H1 (cell line): ENCODE measurements around the gene FARS2. TPM values are rescaled to one million over a fixed set of nuclear protein-coding genes. Genes with fewer than 3 reads are reported as not detected.

Experiments
- CTCF ChIA-PET: fragments of 300-600 bp; sonication (Branson Sonifier 250); formaldehyde crosslinking; loops from one replicate; lab custom pipeline; 2021; ENCODE audit not compliant: partially characterized antibody; lab: Charles Lee
- POLR2A ChIA-PET: fragments of 300-600 bp; sonication (Branson Sonifier 250); formaldehyde crosslinking; loops from one replicate; lab custom pipeline; 2021; ENCODE audit warnings: inconsistent platforms; ENCODE audit not compliant: partially characterized antibody; lab: Charles Lee
- DNase-seq, 2 experiments: peaks; one replicate each; pipeline versions ENCODE4 v3.0.0 to v3.0.0-alpha.2; 2010 to 2022; ENCODE audit warnings: low spot score in 2 of 2, low read depth in 1 of 2, mixed read lengths in 1 of 2
- FAIRE-seq: peaks from 2 replicates; lab custom pipeline; 2011; peaks lifted over from hg19 to GRCh38; lab: Jason Lieb, UNC
- H2AFZ ChIP-seq: 2 replicates; pipeline ENCODE4 v1.8.1; 2012; ENCODE audit warnings: low read length, inconsistent platforms
- H2AK5ac ChIP-seq: 2 replicates; pipeline ENCODE4 v1.6.1; 2013; ENCODE audit warnings: low read depth, low read length
- H2BK120ac ChIP-seq: replicated peaks from 2 replicates; pipeline ENCODE3; 2013; ENCODE audit warnings: low read depth, low read length, inconsistent platforms
- H2BK12ac ChIP-seq: 2 replicates; pipeline ENCODE4 v1.6.1; 2013; ENCODE audit warnings: low read depth, low read length
- H2BK15ac ChIP-seq: 2 replicates; pipeline ENCODE4 v1.6.1; 2013; ENCODE audit warnings: low read length
- H2BK20ac ChIP-seq: 2 replicates; pipeline ENCODE4 v1.6.1; 2013; ENCODE audit warnings: low read length
- H2BK5ac ChIP-seq: 2 replicates; pipeline ENCODE4 v1.6.1; 2013; ENCODE audit warnings: low read depth, low read length
- H3K14ac ChIP-seq: 2 replicates; pipeline ENCODE4 v1.6.1; 2013; ENCODE audit warnings: inconsistent platforms; ENCODE audit not compliant: insufficient read length
- H3K18ac ChIP-seq: 2 replicates; pipeline ENCODE4 v1.6.1; 2013; ENCODE audit warnings: low read length; ENCODE audit errors: extremely low read depth
- H3K23ac ChIP-seq: 2 replicates; pipeline ENCODE4 v1.6.1; 2013; ENCODE audit warnings: inconsistent platforms; ENCODE audit not compliant: insufficient read length
- H3K23me2 ChIP-seq: 2 replicates; pipeline ENCODE4 v1.6.1; 2013; ENCODE audit warnings: low read depth, low read length
- H3K27ac ChIP-seq: 2 replicates; pipeline ENCODE4 v1.6.1; 2011; ENCODE audit warnings: low read depth, low read length, inconsistent platforms
- H3K27me3 ChIP-seq, 4 experiments: replicated peaks in 1 of 4; 1 replicate in 1 of 4; 2 replicates in 3 of 4; pipeline versions ENCODE4 v1.6.1 to v1.8.1; 2011 to 2013; ENCODE audit warnings: low read length in 3 of 4, mild to moderate bottlenecking in 3 of 4, inconsistent platforms in 2 of 4, mixed read lengths in 2 of 4, moderate library complexity in 1 of 4; ENCODE audit not compliant: control insufficient read depth in 3 of 4, insufficient read depth in 3 of 4; ENCODE audit errors: extremely low read depth in 1 of 4
- H3K36me3 ChIP-seq, 4 experiments: 2 replicates each; pipeline versions ENCODE4 v1.6.1 to v1.8.1; 2011 to 2013; ENCODE audit warnings: mild to moderate bottlenecking in 4 of 4, low read length in 3 of 4, moderate library complexity in 2 of 4, control low read depth in 1 of 4, inconsistent platforms in 1 of 4; ENCODE audit not compliant: insufficient read depth in 4 of 4, control insufficient read depth in 2 of 4
- H3K4ac ChIP-seq: replicated peaks from 2 replicates; pipeline ENCODE3; 2013; ENCODE audit warnings: low read length, low read depth, mixed read lengths, inconsistent platforms; ENCODE audit not compliant: insufficient read length
- H3K4me1 ChIP-seq, 4 experiments: replicated peaks in 1 of 4; 1 replicate in 1 of 4; 2 replicates in 3 of 4; pipeline versions ENCODE4 v1.6.1 to v1.8.1; 2011 to 2013; ENCODE audit warnings: low read length in 3 of 4, inconsistent platforms in 2 of 4, mixed read lengths in 1 of 4; ENCODE audit not compliant: insufficient read depth in 4 of 4, control insufficient read depth in 3 of 4
- H3K4me2 ChIP-seq, 2 experiments: 2 replicates each; pipeline versions ENCODE4 v1.6.1 to v1.8.1; 2011 to 2013; ENCODE audit warnings: low read depth in 2 of 2, low read length in 2 of 2, control low read depth in 1 of 2, inconsistent platforms in 1 of 2, mild to moderate bottlenecking in 1 of 2; ENCODE audit not compliant: insufficient read depth in 1 of 2
- H3K4me3 ChIP-seq, 4 experiments: fragments of 200-600, 300-600 bp in 1 of 4; sonication (generic), shearing (Covaris generic), sonication (Bioruptor Twin) in 1 of 4; 2 replicates each; pipeline versions ENCODE4 v1.5.1 to v1.8.1; 2011 to 2016; ENCODE audit warnings: low read length in 4 of 4, low read depth in 3 of 4, control low read depth in 2 of 4, inconsistent platforms in 2 of 4, mild to moderate bottlenecking in 2 of 4, mixed read lengths in 1 of 4, moderate library complexity in 1 of 4; ENCODE audit not compliant: insufficient read depth in 2 of 4; ENCODE audit errors: extremely low read depth in 1 of 4
- H3K56ac ChIP-seq: replicated peaks from 2 replicates; pipeline ENCODE3; 2013; ENCODE audit warnings: low read depth, mild to moderate bottlenecking, mixed read lengths, low read length, inconsistent platforms; ENCODE audit not compliant: insufficient read length
- H3K79me1 ChIP-seq: 2 replicates; pipeline ENCODE4 v1.6.1; 2013; ENCODE audit warnings: low read depth, low read length, control low read depth
- H3K79me2 ChIP-seq, 2 experiments: 2 replicates each; pipeline versions ENCODE4 v1.6.1 to v1.8.1; 2012 to 2013; ENCODE audit warnings: low read length in 2 of 2, mild to moderate bottlenecking in 2 of 2, inconsistent platforms in 1 of 2; ENCODE audit not compliant: insufficient read depth in 2 of 2, control insufficient read depth in 1 of 2
- H3K9ac ChIP-seq, 4 experiments: replicated peaks in 1 of 4; 1 replicate in 1 of 4; 2 replicates in 3 of 4; pipeline versions ENCODE4 v1.6.1 to v1.8.1; 2011 to 2013; ENCODE audit warnings: low read depth in 3 of 4, low read length in 3 of 4, control low read depth in 2 of 4, mild to moderate bottlenecking in 2 of 4, moderate library complexity in 2 of 4, inconsistent platforms in 1 of 4; ENCODE audit errors: extremely low read depth in 1 of 4
- H3K9me3 ChIP-seq, 2 experiments: 2 replicates each; pipeline versions ENCODE4 v1.6.1 to v1.8.1; 2012 to 2013; ENCODE audit warnings: mild to moderate bottlenecking in 2 of 2, moderate library complexity in 2 of 2, control low read depth in 1 of 2, inconsistent platforms in 1 of 2, low read depth in 1 of 2, low read length in 1 of 2, mixed read lengths in 1 of 2; ENCODE audit not compliant: insufficient read depth in 2 of 2
- H4K20me1 ChIP-seq, 2 experiments: replicated peaks in 1 of 2; 2 replicates each; pipeline versions ENCODE3 to v1.8.1; 2011 to 2013; ENCODE audit warnings: inconsistent platforms in 2 of 2, low read length in 2 of 2, mild to moderate bottlenecking in 1 of 2; ENCODE audit not compliant: insufficient read depth in 2 of 2, control insufficient read depth in 1 of 2
- H4K5ac ChIP-seq: 2 replicates; pipeline ENCODE4 v1.6.1; 2013; ENCODE audit warnings: low read length, low read depth, mixed read lengths, inconsistent platforms; ENCODE audit not compliant: insufficient read length
- H4K8ac ChIP-seq: 2 replicates; pipeline ENCODE4 v1.8.0; 2013; ENCODE audit warnings: mild to moderate bottlenecking, moderate library complexity, low read length, inconsistent platforms; ENCODE audit not compliant: insufficient read depth; ENCODE audit errors: extremely low read depth
- H4K91ac ChIP-seq: replicated peaks from 2 replicates; pipeline ENCODE3; 2013; ENCODE audit warnings: low read length, mixed read lengths, inconsistent platforms; ENCODE audit not compliant: insufficient read length
- GABPA ChIP-seq: IDR thresholded peaks from 2 replicates; pipeline ENCODE4 v1.6.1; 2011; ENCODE audit warnings: mild to moderate bottlenecking, low read length, moderate library complexity, borderline replicate concordance; ENCODE audit not compliant: insufficient read depth
- SP4 ChIP-seq: IDR thresholded peaks from 2 replicates; pipeline ENCODE4 v1.6.1; 2012; ENCODE audit warnings: low read length, inconsistent platforms
- TBP ChIP-seq: IDR thresholded peaks from 2 replicates; pipeline ENCODE4 v1.6.1; 2011; ENCODE audit warnings: low read depth, low read length, improper control_type of control experiment
- WGBS, 2 experiments: shearing (Covaris generic) in 1 of 2; methylation state at CpG; one replicate each; pipeline versions ENCODE4 v1.1.6 to v1.1.7; 2013 to 2015; ENCODE audit warnings: low lambda C conversion rate in 2 of 2, mixed read lengths in 2 of 2, inconsistent platforms in 1 of 2, low coverage in 1 of 2, missing lambda C conversion rate in 1 of 2; ENCODE audit not compliant: insufficient replicate concordance in 2 of 2, insufficient coverage in 1 of 2, insufficient read length in 1 of 2; ENCODE audit errors: extremely low coverage in 1 of 2, missing lambda C conversion rate in 1 of 2; 5-methylcytosine and 5-hydroxymethylcytosine counted together
- polyA plus RNA-seq, 7 experiments: library from polyadenylated mRNA; depleted of rRNA in 3 of 7; stranded (reverse) in 5 of 7; unstranded in 2 of 7; fragments of >200 nt in 5 of 7; fragments of 200-250 nt in 2 of 7; gene quantifications; 1 replicate in 5 of 7; 2 replicates in 1 of 7; 4 replicates in 1 of 7; pipeline versions ENCODE4 v1.2.1 to v1.2.3, GENCODE V29; 2011 to 2013; ENCODE audit warnings: missing spikeins in 2 of 7, mixed read lengths in 2 of 7
- total RNA-seq: library from RNA; stranded (reverse); fragmentation: NEBNext Ultra II Directional; extraction: Animal tissue kit (Norgen Biotek cat#: 25700); gene quantifications from 2 replicates; pipeline ENCODE4 v1.2.1, GENCODE V29; 2021

The FARS2 gene
- total and polyA plus RNA-seq, 2 of the 8 experiments (the other 6 are each of a cell fraction or from before 2014, with no cell fraction given) = 11.7 to 14.4 TPM

DNA sequence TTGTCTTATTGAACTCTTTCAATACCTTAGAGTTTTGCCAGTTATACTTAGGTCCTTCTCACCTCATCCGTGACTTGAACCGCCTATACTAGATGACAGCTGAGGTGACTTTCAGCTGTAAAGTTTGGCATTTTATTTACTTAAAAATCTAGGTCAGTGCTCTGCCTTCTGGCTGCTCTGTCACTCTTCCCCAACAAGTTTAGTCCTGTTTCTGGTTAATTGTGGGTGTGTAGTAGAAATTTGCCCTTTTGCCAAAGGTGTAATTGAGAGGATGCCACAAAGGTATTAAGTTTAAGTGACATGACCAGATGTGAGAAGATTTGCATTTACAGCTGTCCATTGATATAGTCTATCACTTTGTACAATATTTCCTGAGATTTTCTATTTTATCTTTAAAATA is 106.2 kb downstream of the FARS2 start:
- Histone ChIP-seq H3K27ac (no peak overlapping the region), H2AK5ac (no peak overlapping the region), H3K36me3 (no peaks in the 10 kb centered on the region), H3K4me3 (no peak overlapping the region), H3K27me3 (no peaks in the 10 kb centered on the region), H3K4ac (no peak overlapping the region), H3K56ac (no peak overlapping the region), H3K23ac (no peak overlapping the region), H3K79me2 (no peaks in the 10 kb centered on the region), H3K79me1 (no peaks in the 10 kb centered on the region; the same call in 1 of the 2 replicates), H3K4me2 (no peak overlapping the region), H3K9me3 (no peaks in the 10 kb centered on the region), H3K18ac (no peak overlapping the region), H4K8ac (no peak overlapping the region), H2BK5ac (no peak overlapping the region), H4K20me1 (peaks cover 0 to 2% of the 10 kb centered on the region in 2 experiments), H3K23me2 (no peaks in the 10 kb centered on the region), H2AFZ (no peak overlapping the region), H4K91ac (no peak overlapping the region), H2BK120ac (no peak overlapping the region), H3K4me1 (no peaks in the 10 kb centered on the region), H4K5ac (no peak overlapping the region), H3K14ac (no peak overlapping the region), H2BK12ac (no peak overlapping the region), H3K9ac (no peak overlapping the region), H2BK15ac (no peak overlapping the region), H2BK20ac (no peak overlapping the region)
- ChIA-PET CTCF (interaction anchor here (0.9 to 1.6 kb wide), 2 partner anchors 12 to 104 kb away, joined by 3 to 4 read pairs; no protein-coding TSS in a partner anchor), POLR2A (no interaction called here)
- no peak for FAIRE-seq
- WGBS, 2 experiments = 92% methylated on average over 2 of the region's 2 CpGs; no CpG with 5 or more reads in 1 of the 2 experiments
- DNase-seq = no peak
- TF ChIP-seq GABPA (no peak), SP4 (no peak), TBP (no peak)
